ENCODE measurements around the gene CCDC69. TPM values are rescaled to one million over a fixed set of nuclear protein-coding genes. Genes with fewer than 3 reads are reported as not detected.
A peak's percentile ranks its signal among the peaks of the same experiment; 100 is the strongest.

CCDC69 gene
- total RNA-seq, 3 donors from 2014 or later: 47.4 to 201 (median 97.0) TPM

DNA sequence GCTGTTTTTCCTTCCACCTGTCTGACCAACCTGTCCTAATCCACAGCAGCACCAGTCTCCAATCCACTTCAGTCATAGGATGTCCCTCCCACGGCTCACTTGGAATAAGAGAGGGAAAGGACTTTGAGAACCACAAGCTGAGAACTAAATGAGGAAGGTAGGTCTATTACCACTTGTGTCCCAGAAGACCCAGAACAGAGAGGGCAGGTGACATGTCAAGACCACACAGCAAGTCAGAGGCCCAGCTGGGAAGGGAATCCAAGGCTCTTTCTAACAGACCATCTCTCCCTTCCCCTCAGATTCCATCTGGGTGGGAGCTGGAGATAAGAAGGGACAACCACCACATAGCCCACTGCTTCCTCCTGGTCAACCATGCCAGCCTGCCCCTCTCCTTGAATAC is 81.0 kb downstream of the CCDC69 start:
- no peaks in the 10 kb centered on the region for H3K36me3 ChIP-seq
- peak overlapping the region in 1 of 2 donors; percentile 26 for H3K27ac ChIP-seq

DNA sequence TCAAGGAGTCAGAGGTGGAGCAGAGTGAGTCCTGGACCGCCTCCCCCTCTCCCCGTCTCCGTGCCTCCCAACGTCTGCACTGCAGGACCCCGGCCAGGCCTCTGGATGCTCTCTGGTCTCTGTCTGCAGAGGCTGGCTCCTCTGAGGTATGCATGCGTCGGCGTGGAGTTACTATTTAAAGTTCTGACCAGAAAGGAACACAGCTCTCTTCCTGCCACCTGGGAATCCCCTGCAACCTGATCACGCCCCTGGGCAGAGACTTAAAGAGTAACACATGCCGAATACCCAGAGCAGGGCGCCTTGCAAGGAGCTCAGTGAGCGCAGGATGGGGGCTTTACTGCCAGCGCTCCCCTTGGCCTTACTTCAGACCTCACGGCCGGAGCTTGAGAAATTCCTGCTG is 82.4 kb downstream of the CCDC69 start:
- H3K4me1 ChIP-seq: peaks cover 0 to 9% of the 10 kb centered on the region in 2 donors
- no peaks in the 10 kb centered on the region for H3K36me3 ChIP-seq
- H3K4me3 ChIP-seq: peak overlapping the region in 2 of 3 donors; percentile 5 to 52
- TF ChIP-seq POLR2AphosphoS5 (IDR thresholded peaks at IDR 0.05) (no peak), CTCF (IDR thresholded peaks at IDR 0.05) (no peak), POLR2A (IDR thresholded peaks at IDR 0.05) (no peak)
- H3K27me3 ChIP-seq: no peaks in the 10 kb centered on the region
- intact Hi-C loops (cut with DNase I; ENCODE audit: low total_unique reads): no loop called here
- H3K27ac ChIP-seq: peak overlapping the region; percentile 53 to 68
- DNase-seq (ENCODE audit: low spot score in 2 of 2): peak in 1 of 2 donors; percentile 45
- no peaks in the 10 kb centered on the region for H3K9me3 ChIP-seq

More for the DNA sequence above, 81.0 kb downstream of the CCDC69 start:
- Histone ChIP-seq H3K9me3 (no peaks in the 10 kb centered on the region), H3K4me3 (no peak overlapping the region), H3K4me1 (peaks cover 0 to 9% of the 10 kb centered on the region in 2 donors), H3K27me3 (no peaks in the 10 kb centered on the region)
- intact Hi-C loops (cut with DNase I; ENCODE audit: low total_unique reads): no loop called here
- no peak for DNase-seq (ENCODE audit: low spot score in 2 of 2)
- TF ChIP-seq POLR2AphosphoS5 (IDR thresholded peaks at IDR 0.05): no peak
- TF ChIP-seq CTCF (IDR thresholded peaks at IDR 0.05): no peak
- no peak for TF ChIP-seq POLR2A (IDR thresholded peaks at IDR 0.05)

- no peak for TF ChIP-seq CTCF (IDR thresholded peaks at IDR 0.05)
- TF ChIP-seq POLR2A (IDR thresholded peaks at IDR 0.05): no peak
- no peak for TF ChIP-seq POLR2AphosphoS5 (IDR thresholded peaks at IDR 0.05)
- H3K9me3 ChIP-seq: no peaks in the 10 kb centered on the region
- H3K4me3 ChIP-seq: peak overlapping the region in 1 of 3 donors; percentile 52
- DNase-seq (ENCODE audit: low spot score in 2 of 2): no peak
- H3K27me3 ChIP-seq: no peaks in the 10 kb centered on the region
- intact Hi-C loops (cut with DNase I; ENCODE audit: low total_unique reads): no loop called here
- peaks cover 0 to 9% of the 10 kb centered on the region in 2 donors for H3K4me1 ChIP-seq
- peak overlapping the region; percentile 53 to 68 for H3K27ac ChIP-seq
- no peaks in the 10 kb centered on the region for H3K36me3 ChIP-seq
Measured at GRCh38 chr5:151140686-151141459, 83.0 kb downstream of the CCDC69 start.

GRCh38 chr5:151139646-151140045 is 84.2 kb downstream of the CCDC69 start:
- H3K4me1 ChIP-seq: peaks cover 0 to 9% of the 10 kb centered on the region in 2 donors
- no peaks in the 10 kb centered on the region for H3K9me3 ChIP-seq
- no peaks in the 10 kb centered on the region for H3K36me3 ChIP-seq
- intact Hi-C loops (cut with DNase I; ENCODE audit: low total_unique reads): no loop called here
- H3K4me3 ChIP-seq: no peak overlapping the region
- H3K27ac ChIP-seq: peak overlapping the region; percentile 8 to 43
- DNase-seq (ENCODE audit: low spot score in 2 of 2): no peak
- TF ChIP-seq CTCF (IDR thresholded peaks at IDR 0.05) (no peak), POLR2A (IDR thresholded peaks at IDR 0.05) (no peak), POLR2AphosphoS5 (IDR thresholded peaks at IDR 0.05) (no peak)
- H3K27me3 ChIP-seq: no peaks in the 10 kb centered on the region

- intact Hi-C loops (cut with DNase I; ENCODE audit: low total_unique reads): no loop called here
- Histone ChIP-seq H3K9me3 (no peaks in the 10 kb centered on the region), H3K27ac (peak overlapping the region; percentile 8 to 43), H3K4me1 (peaks cover 0 to 9% of the 10 kb centered on the region in 2 donors), H3K27me3 (no peaks in the 10 kb centered on the region), H3K4me3 (no peak overlapping the region), H3K36me3 (no peaks in the 10 kb centered on the region)
- no peak for DNase-seq (ENCODE audit: low spot score in 2 of 2)
- TF ChIP-seq CTCF (IDR thresholded peaks at IDR 0.05) (no peak), POLR2AphosphoS5 (IDR thresholded peaks at IDR 0.05) (no peak), POLR2A (IDR thresholded peaks at IDR 0.05) (no peak)
Measured at GRCh38 chr5:151139015-151139414, 84.9 kb downstream of the CCDC69 start.
